A204.1 (cell line): ENCODE results near the gene ARHGAP4.

Source experiments
- FAIRE-seq: peaks from 2 replicates; lab custom pipeline; 2012; peaks lifted over from hg19 to GRCh38; lab: Jason Lieb, UNC

ARHGAP4 gene

DNA sequence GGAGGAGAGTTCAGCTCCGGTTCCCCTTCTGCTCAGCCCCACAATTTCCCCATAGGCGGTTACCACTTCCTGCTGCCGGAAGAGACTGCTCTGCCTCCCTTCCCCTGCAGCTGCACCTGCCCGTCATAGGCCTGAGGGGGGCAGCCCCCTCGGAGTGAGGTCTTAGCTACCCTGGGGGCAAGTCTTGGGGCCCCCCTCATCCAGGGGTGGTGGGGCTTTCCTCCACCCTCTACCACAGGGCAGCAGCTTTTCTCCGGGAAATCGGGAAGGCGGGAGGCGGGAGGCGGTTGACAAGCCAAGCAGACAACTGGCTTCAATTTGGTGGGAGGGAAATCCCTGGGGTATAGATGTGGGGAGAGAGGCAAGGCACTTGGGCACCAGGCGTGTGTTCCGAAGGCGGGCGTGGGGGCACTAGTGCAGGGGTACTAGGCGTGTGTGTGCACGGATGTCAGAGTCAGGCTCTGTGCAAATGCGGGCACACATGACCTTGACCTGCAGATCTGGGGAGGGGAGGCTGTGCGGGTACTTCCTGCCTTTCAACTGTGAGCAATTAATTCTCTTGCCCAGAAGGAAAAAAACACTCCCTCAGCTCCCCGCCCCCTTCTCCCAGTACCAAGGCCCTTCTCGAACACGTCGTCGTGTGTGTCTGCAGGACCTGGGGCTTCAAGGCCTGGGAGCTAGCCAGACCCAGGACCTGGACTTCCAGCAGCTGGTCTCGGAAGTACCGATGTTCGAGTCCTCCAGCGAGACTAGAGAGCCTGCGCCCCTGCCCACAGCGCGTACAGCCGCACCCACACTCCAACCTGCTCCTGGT lies 1.0 kb upstream of the ARHGAP4 start:
- no peak for FAIRE-seq

- no peak for FAIRE-seq
Observed at GRCh38 chrX:153926552-153926857, 441 bp upstream of the ARHGAP4 start.

- no peak for FAIRE-seq
Observed at GRCh38 chrX:153925387-153925738, 701 bp downstream of the ARHGAP4 start.

DNA sequence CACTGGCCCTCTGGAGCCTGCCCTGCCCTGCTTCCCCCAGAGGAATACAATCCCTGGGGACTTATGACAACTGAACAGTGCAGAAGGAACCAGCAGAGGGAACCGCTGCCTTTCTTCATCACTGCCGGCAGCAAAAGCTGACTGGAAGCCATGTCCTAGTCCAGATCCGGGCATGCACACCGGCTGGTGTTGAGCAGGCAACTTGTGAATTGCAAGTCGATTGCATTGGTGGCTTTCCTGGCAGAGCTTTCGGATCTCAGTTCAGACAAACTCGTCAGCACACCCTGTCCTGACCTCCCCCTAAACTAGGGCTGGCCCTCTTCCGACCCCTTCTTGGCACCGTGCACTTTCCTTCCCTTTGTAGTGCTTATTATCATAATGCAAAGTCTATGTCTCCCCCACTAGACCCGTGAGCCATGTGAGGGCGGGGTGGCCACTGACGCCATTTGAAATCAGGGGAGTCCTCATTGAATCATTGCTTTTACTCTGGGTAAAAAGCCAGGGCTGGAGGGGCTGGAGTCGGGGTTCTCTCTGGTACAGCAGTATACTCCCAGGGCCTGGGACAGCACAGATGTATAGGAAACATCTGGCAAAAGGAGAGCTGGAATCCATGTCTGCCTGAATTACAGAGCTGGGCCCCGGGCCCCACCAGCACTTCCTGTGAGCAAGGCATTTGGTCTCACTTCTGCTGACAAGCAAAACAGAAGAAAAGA lies 1.8 kb downstream of the ARHGAP4 start:
- FAIRE-seq, result no peak

GRCh38 chrX:153922932-153923857 lies 2.9 kb downstream of the ARHGAP4 start:
- FAIRE-seq, result no peak

DNA sequence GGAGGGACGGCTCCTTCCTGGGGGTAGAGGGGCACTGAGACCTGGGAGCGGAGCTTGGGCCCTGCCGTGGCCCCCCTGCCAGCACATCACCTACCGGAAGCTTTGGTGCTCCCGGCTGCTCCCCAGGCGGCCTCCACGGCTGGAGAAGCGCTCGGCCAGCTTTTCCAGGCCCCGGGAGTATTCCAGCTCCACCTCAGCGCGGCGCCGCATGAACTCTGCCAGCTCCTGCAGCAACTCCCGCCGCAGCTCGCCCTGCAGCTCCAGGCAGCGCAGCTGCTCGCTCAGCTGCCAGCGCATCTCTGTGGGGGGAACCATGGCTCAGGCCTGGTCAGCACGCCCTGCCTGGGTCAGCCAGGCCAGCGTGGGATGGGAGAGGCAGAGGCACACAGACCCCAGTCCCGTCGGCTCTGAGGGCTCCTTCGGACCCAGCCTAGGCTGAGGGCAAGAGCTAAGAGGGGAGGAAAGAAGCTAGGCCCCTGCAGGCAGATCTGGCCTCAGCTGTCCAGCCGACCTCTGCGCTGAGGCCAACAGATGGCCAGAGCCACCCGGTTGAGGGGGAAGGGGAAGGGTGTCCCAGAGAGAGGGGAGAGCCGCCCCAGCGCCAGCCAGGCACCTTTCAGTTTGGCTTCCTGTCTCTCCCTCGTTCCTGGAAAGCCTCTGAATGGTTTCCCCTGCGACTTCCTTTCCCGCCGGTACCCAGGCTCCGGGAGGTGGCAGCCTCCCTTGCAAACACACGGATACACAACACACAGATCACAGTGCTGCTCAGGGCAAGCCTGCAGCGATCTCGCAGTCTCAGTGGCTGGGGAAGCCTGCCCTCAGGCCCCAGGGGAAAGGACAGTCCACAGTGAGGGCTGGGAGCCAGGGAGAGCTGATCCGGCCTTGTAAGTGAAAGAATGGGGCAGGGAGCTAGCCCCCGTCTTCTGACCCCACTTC lies 4.3 kb downstream of the ARHGAP4 start:
- FAIRE-seq, result no peak

GRCh38 chrX:153921070-153921469 lies 5.0 kb downstream of the ARHGAP4 start:
- no peak for FAIRE-seq

DNA sequence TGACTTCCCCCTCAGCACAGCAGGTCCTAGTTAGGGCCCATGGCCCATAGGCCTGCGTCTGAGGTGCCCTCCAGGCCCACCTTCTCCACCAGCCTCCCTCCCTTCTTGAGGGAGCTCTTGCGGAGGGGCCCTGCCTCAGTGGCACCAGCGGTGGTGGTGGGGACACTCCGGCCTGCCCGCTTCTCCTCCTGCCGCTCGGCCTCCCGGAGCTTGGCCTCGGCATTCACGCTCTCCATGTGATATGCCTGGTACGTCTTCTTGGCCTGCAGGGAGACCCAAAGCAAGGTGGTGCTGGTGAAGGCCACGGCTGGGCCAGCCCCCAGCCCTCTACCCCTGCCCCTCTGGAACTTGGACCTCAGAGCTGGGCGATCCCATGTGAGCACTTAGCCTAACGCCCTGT lies 5.5 kb downstream of the ARHGAP4 start:
- FAIRE-seq, result no peak

- no peak for FAIRE-seq
Observed at GRCh38 chrX:153919281-153919680, 6.8 kb downstream of the ARHGAP4 start.

DNA sequence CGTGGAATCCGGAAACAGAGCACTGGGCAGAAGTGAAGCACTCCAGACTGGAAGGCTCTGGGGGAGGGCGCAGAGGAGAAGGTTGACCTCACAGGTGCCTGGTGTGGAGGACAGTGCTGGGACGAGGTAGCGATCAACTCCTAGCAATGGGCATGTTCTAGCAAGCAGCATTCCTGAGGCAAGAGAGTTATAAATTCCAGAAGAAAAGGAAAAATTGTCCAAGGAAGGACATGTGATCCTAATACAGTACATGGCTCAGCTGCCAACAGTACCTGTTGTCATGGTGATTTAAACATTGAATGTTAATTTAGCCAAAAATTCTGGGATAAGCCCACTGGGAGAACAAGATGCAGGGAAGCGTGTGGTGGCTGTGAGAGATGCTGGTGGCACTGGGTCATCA lies 8.2 kb downstream of the ARHGAP4 start:
- FAIRE-seq, result no peak

DNA sequence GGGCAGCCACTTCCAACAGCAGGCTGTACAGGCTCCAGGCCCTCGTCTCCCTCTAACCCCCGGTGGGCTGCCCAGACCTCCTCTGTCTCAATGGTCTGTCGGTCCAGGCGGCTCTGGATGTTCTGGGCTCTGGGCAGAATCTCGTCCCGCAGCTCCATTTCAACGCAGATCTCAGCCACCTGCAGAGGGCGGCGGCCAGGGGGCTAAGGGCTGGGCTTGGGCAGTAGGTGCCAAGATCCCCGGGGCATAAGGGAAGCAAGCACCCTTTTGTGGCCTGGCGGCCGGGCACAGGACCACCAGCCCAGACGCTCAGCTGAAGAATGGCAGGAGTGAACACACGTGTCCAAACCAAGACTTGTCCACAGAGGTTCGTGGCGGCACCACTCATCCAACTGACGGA lies 12.4 kb downstream of the ARHGAP4 start:
- FAIRE-seq, result no peak

- no peak for FAIRE-seq
Observed at GRCh38 chrX:153913211-153913610, 12.9 kb downstream of the ARHGAP4 start.

DNA sequence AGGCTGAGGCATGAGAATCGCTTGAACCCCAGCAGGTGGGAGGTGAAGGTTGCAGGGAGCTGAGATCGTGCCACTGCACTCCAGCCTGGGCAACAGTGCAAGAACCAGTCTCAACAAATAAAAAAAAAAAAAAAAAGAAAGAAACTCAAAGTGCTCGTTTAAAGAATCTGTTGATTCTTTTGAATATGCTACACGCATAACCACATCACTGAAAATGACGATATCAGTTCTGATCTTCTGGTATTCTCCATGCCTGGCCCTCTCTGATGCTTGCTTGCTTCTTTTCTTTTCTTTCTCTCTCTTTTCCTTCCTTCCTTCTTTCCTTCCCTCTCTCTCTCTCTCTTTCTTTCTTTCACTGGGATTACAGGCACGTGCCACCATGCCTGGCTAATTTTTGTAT lies 14.3 kb downstream of the ARHGAP4 start:
- no peak for FAIRE-seq

- no peak for FAIRE-seq
Observed at GRCh38 chrX:153910446-153910845, 15.6 kb downstream of the ARHGAP4 start.

GRCh38 chrX:153909980-153910360 lies 16.1 kb downstream of the ARHGAP4 start:
- no peak for FAIRE-seq

- no peak for FAIRE-seq
Observed at GRCh38 chrX:153909024-153909979, 16.8 kb downstream of the ARHGAP4 start.

- no peak for FAIRE-seq
Observed at GRCh38 chrX:153908219-153908860, 17.7 kb downstream of the ARHGAP4 start.

GRCh38 chrX:153907456-153907855 lies 18.6 kb downstream of the ARHGAP4 start:
- no peak for FAIRE-seq

DNA sequence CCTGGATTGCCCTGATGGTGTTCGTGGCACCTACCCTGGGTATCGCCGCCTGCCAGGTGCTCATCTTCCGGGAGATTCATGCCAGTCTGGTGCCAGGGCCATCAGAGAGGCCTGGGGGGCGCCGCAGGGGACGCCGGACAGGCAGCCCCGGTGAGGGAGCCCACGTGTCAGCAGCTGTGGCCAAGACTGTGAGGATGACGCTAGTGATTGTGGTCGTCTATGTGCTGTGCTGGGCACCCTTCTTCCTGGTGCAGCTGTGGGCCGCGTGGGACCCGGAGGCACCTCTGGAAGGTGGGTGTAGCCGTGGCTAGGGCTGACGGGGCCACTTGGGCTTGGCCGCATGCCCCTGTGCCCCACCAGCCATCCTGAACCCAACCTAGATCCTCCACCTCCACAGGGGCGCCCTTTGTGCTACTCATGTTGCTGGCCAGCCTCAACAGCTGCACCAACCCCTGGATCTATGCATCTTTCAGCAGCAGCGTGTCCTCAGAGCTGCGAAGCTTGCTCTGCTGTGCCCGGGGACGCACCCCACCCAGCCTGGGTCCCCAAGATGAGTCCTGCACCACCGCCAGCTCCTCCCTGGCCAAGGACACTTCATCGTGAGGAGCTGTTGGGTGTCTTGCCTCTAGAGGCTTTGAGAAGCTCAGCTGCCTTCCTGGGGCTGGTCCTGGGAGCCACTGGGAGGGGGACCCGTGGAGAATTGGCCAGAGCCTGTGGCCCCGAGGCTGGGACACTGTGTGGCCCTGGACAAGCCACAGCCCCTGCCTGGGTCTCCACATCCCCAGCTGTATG lies 19.7 kb downstream of the ARHGAP4 start:
- no peak for FAIRE-seq
